Choroid plexus epithelial cell (primary cell): ENCODE measurements around the gene PRKG1.
A peak's percentile ranks its signal among the peaks of the same experiment; 100 is the strongest.

ENCODE experiments used
- DNase-seq: peaks from one replicate; pipeline ENCODE4 v3.0.0-alpha.2; 2010; ENCODE audit warnings: low read depth
- H3K4me3 ChIP-seq: 2 replicates; pipeline ENCODE4 v1.5.1; 2011; ENCODE audit warnings: low read depth, mild to moderate bottlenecking, control low read depth, low read length, moderate library complexity
- TF ChIP-seq, protein P1 (sequence below): conservative IDR thresholded peaks from 2 replicates; pipeline ENCODE4 v1.5.1; 2011; ENCODE audit warnings: low read depth, mild to moderate bottlenecking, control low read depth, inconsistent platforms, low read length, moderate library complexity

The PRKG1 gene

DNA sequence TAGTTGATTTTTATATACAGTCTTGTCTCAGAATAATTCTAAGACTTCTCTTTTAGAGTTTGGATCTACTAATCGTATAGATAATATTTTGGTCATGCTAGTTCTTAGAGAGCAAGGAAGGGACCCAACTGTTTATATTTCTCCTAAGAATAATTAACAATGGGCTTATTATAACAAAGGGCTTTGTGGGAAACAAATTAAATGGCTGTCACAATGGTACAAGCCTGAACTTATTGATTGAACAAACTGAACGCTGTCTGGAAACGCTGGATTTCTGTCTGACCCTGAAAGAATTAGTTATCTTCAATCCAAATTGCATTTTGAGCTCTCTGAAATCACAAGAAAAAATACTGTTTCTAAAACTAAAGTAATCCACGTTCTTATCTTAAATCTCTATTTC is 568.3 kb downstream of the PRKG1 start:
- H3K4me3 ChIP-seq, result no peak overlapping the region
- DNase-seq, result no peak
- TF ChIP-seq, protein P1, sequence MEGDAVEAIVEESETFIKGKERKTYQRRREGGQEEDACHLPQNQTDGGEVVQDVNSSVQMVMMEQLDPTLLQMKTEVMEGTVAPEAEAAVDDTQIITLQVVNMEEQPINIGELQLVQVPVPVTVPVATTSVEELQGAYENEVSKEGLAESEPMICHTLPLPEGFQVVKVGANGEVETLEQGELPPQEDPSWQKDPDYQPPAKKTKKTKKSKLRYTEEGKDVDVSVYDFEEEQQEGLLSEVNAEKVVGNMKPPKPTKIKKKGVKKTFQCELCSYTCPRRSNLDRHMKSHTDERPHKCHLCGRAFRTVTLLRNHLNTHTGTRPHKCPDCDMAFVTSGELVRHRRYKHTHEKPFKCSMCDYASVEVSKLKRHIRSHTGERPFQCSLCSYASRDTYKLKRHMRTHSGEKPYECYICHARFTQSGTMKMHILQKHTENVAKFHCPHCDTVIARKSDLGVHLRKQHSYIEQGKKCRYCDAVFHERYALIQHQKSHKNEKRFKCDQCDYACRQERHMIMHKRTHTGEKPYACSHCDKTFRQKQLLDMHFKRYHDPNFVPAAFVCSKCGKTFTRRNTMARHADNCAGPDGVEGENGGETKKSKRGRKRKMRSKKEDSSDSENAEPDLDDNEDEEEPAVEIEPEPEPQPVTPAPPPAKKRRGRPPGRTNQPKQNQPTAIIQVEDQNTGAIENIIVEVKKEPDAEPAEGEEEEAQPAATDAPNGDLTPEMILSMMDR, result no peak

GRCh38 chr10:51643734-51644133 is 569.4 kb downstream of the PRKG1 start:
- TF ChIP-seq, protein P1, result no peak
- peak; percentile 2 for DNase-seq
- H3K4me3 ChIP-seq, result no peak overlapping the region

- H3K4me3 ChIP-seq, result no peak overlapping the region
- TF ChIP-seq, protein P1, result no peak
- DNase-seq, result peak; percentile 22
Observed at GRCh38 chr10:51649064-51649463, 574.8 kb downstream of the PRKG1 start.

GRCh38 chr10:51651063-51651462 is 576.8 kb downstream of the PRKG1 start:
- no peak overlapping the region for H3K4me3 ChIP-seq
- DNase-seq, result peak; percentile 42
- TF ChIP-seq, protein P1, result no peak

GRCh38 chr10:51653025-51653424 is 578.7 kb downstream of the PRKG1 start:
- TF ChIP-seq, protein P1, result no peak
- no peak overlapping the region for H3K4me3 ChIP-seq
- DNase-seq, result peak; percentile 42

DNA sequence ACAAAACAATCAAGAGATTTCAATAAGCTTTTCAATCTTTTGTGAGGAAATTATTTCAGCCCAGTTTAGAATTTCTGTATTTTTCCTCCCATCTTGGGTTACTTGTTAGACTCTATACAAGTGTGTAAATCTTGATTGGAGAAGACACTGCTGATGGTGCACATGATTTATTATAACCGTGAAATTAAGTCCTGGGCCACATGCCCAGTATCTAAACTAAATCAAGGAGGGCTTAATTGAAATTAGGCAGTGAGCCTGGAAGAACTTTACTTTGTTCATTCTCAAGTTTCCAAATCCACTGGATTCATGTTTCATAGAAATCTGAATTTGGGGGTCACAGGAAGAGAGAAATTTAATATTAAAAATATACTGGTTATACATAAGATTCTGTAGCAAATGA is 580.6 kb downstream of the PRKG1 start:
- TF ChIP-seq, protein P1, result no peak
- H3K4me3 ChIP-seq, result no peak overlapping the region

DNA sequence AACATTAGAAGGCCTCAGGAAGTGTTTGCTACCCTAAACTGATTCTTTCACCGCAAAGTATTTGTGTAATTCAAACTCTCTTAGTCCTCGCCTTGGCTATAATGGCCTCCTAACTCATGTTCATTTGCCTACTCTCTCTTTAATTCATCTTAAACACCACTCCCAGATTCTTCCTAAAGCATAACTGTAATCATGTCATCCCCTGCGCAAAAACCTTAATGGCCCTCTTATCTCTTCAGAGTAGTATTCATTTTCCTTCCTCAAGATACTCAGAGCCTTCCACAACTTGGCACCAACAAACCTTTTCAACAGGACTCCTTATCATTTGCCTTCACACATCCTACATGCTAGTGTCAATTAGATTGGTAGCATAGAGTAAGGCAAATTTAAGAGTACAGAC is 582.2 kb downstream of the PRKG1 start:
- H3K4me3 ChIP-seq, result no peak overlapping the region
- TF ChIP-seq, protein P1, result no peak
- no peak for DNase-seq

More for the DNA sequence above, 580.6 kb downstream of the PRKG1 start:
- DNase-seq, result no peak
